ENCODE results near the gene LNP1.
A peak's percentile ranks its signal among the peaks of the same experiment; 100 is the strongest.

The LNP1 gene

DNA sequence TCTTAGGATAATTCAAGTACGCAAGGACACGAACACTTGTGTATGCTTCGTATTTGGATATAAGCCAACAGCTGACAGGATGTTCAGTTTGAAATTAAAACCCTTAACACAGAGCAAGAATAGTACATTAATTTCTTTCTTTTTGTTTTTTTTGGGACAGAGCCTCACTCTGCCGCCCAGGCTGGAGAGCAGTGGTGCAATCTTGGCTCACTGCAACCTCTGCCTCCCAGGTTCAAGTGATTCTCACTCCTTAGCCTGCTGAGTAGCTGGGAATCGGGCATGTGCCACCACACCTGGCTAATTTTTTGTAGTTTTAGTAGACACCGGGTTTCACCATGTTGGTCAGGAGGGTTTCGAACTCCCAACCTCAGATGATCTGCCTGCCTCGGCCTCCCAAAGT, 32.9 kb upstream of the LNP1 start:
- no peaks in the 10 kb centered on the region for H3K27me3 ChIP-seq (ENCODE audit: control insufficient read depth, insufficient read depth, low read length)
- no peak overlapping the region for H3K4me3 ChIP-seq (ENCODE audit: low read length)
- H3K4me2 ChIP-seq (ENCODE audit: low read length) = no peak overlapping the region
- H3K9ac ChIP-seq (ENCODE audit: low read depth, low read length) = no peak overlapping the region
- H3K9me3 ChIP-seq (replicated peaks; ENCODE audit: low read length) = no peaks in the 10 kb centered on the region
- H3K36me3 ChIP-seq (ENCODE audit: insufficient read depth, low read length) = peaks cover 76% of the 10 kb centered on the region
- no peaks in the 10 kb centered on the region for H3K4me1 ChIP-seq (ENCODE audit: control insufficient read depth, insufficient read depth, low read length)

GRCh38 chr3:100370756-100371155, 30.6 kb upstream of the LNP1 start:
- H3K4me3 ChIP-seq (ENCODE audit: low read length) = no peak overlapping the region
- no peaks in the 10 kb centered on the region for H3K9me3 ChIP-seq (replicated peaks; ENCODE audit: low read length)
- H3K36me3 ChIP-seq (ENCODE audit: insufficient read depth, low read length) = peaks cover 71% of the 10 kb centered on the region
- no peak overlapping the region for H3K4me2 ChIP-seq (ENCODE audit: low read length)
- no peak overlapping the region for H3K9ac ChIP-seq (ENCODE audit: low read depth, low read length)
- H3K27me3 ChIP-seq (ENCODE audit: control insufficient read depth, insufficient read depth, low read length) = no peaks in the 10 kb centered on the region
- H3K4me1 ChIP-seq (ENCODE audit: control insufficient read depth, insufficient read depth, low read length) = no peaks in the 10 kb centered on the region

- Histone ChIP-seq H3K4me2 (ENCODE audit: low read length) (no peak overlapping the region), H3K4me1 (ENCODE audit: control insufficient read depth, insufficient read depth, low read length) (no peaks in the 10 kb centered on the region), H3K9ac (ENCODE audit: low read depth, low read length) (no peak overlapping the region), H3K36me3 (ENCODE audit: insufficient read depth, low read length) (peaks cover 79% of the 10 kb centered on the region), H3K4me3 (ENCODE audit: low read length) (no peak overlapping the region), H3K9me3 (replicated peaks; ENCODE audit: low read length) (no peaks in the 10 kb centered on the region), H3K27me3 (ENCODE audit: control insufficient read depth, insufficient read depth, low read length) (no peaks in the 10 kb centered on the region)
Observed at GRCh38 chr3:100374521-100374920, 26.8 kb upstream of the LNP1 start.

DNA sequence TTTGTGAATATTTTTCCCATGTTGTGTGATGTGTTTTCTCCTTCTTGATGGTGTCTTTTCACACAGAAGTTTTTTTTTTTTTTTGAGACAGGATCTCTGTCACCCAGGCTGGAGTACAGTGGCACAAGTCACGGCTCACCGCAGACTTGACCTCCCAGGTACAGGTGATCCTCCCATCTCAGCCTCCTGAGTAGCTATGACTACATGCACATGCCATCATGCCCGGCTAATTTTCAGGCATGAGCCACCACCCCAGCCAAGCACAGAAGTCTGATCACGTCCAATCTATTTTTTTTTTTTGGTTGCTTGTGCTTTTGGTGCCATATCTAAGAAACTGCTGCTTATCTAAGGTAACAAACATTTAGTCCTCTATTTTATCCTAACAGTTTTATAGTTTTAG, 25.0 kb upstream of the LNP1 start:
- no peaks in the 10 kb centered on the region for H3K27me3 ChIP-seq (ENCODE audit: control insufficient read depth, insufficient read depth, low read length)
- no peak overlapping the region for H3K4me3 ChIP-seq (ENCODE audit: low read length)
- no peaks in the 10 kb centered on the region for H3K4me1 ChIP-seq (ENCODE audit: control insufficient read depth, insufficient read depth, low read length)
- H3K4me2 ChIP-seq (ENCODE audit: low read length) = no peak overlapping the region
- peaks cover 81% of the 10 kb centered on the region for H3K36me3 ChIP-seq (ENCODE audit: insufficient read depth, low read length)
- H3K9me3 ChIP-seq (replicated peaks; ENCODE audit: low read length) = no peaks in the 10 kb centered on the region
- H3K9ac ChIP-seq (ENCODE audit: low read depth, low read length) = no peak overlapping the region

GRCh38 chr3:100384733-100385525, 16.4 kb upstream of the LNP1 start:
- H3K4me3 ChIP-seq (ENCODE audit: low read length) = no peak overlapping the region
- peaks cover 3% of the 10 kb centered on the region for H3K9me3 ChIP-seq (replicated peaks; ENCODE audit: low read length)
- H3K27me3 ChIP-seq (ENCODE audit: control insufficient read depth, insufficient read depth, low read length) = no peaks in the 10 kb centered on the region
- H3K9ac ChIP-seq (ENCODE audit: low read depth, low read length) = peak overlapping the region; percentile 34
- H3K4me2 ChIP-seq (ENCODE audit: low read length) = peak overlapping the region; percentile 41
- H3K36me3 ChIP-seq (ENCODE audit: insufficient read depth, low read length) = peaks cover 42% of the 10 kb centered on the region
- H3K4me1 ChIP-seq (ENCODE audit: control insufficient read depth, insufficient read depth, low read length) = peaks cover 34% of the 10 kb centered on the region

DNA sequence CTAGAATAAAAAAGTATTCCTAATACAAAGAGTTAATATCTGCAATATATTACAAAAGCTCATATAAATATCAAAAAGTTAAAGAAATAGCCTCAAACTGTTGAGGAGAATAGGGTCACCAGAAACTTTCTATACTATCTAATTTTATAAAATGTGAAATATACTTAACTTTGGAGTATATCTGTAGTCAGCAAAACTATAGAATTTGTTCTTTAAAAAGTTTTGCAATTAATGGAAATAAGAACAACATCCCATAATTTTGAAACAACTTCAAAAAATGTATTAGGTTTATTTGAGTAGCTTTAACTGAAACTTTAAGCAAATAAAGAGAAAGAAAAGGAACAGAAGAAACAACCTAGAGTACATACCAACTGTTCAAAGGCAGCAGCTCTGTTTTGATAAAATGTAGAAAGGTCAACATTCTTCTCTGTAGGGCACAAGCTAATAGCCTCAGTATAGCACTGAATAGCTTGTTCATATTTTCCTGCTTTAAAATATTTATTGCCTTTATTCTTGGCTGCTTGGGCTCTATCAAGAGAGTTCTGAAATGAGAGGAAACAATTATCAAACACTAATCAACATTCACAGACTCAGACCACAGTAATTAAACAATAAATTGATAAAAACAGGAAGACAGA, 14.8 kb upstream of the LNP1 start:
- peaks cover 28% of the 10 kb centered on the region for H3K36me3 ChIP-seq (ENCODE audit: insufficient read depth, low read length)
- H3K4me1 ChIP-seq (ENCODE audit: control insufficient read depth, insufficient read depth, low read length) = peaks cover 34% of the 10 kb centered on the region
- peaks cover 3% of the 10 kb centered on the region for H3K9me3 ChIP-seq (replicated peaks; ENCODE audit: low read length)
- H3K9ac ChIP-seq (ENCODE audit: low read depth, low read length) = peak overlapping the region; percentile 39
- peak overlapping the region; percentile 68 for H3K4me2 ChIP-seq (ENCODE audit: low read length)
- H3K4me3 ChIP-seq (ENCODE audit: low read length) = no peak overlapping the region
- H3K27me3 ChIP-seq (ENCODE audit: control insufficient read depth, insufficient read depth, low read length) = no peaks in the 10 kb centered on the region

DNA sequence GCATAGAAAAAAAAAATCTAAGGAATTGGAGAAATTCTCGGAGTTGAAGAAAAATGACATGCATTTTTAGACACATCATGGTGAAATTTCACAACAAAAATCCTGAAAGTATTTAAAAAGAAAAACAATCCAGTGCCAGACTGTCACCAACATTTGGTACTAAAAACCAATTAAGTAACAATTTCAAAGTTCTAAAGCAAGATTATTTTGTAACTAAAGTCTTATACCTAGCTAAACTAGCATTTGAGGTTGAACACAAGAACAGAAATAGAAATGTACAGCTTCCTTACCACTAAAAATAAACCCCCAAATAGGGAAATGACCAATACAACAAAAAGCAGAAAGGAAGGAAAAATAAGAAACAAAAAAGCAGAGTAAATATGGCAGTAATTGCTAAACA, 12.3 kb upstream of the LNP1 start:
- peaks cover 3% of the 10 kb centered on the region for H3K9me3 ChIP-seq (replicated peaks; ENCODE audit: low read length)
- peaks cover 33% of the 10 kb centered on the region for H3K4me1 ChIP-seq (ENCODE audit: control insufficient read depth, insufficient read depth, low read length)
- H3K4me3 ChIP-seq (ENCODE audit: low read length) = no peak overlapping the region
- no peak overlapping the region for H3K4me2 ChIP-seq (ENCODE audit: low read length)
- H3K27me3 ChIP-seq (ENCODE audit: control insufficient read depth, insufficient read depth, low read length) = no peaks in the 10 kb centered on the region
- peaks cover 12% of the 10 kb centered on the region for H3K36me3 ChIP-seq (ENCODE audit: insufficient read depth, low read length)
- H3K9ac ChIP-seq (ENCODE audit: low read depth, low read length) = no peak overlapping the region

- peaks cover 14% of the 10 kb centered on the region for H3K4me1 ChIP-seq (ENCODE audit: control insufficient read depth, insufficient read depth, low read length)
- H3K27me3 ChIP-seq (ENCODE audit: control insufficient read depth, insufficient read depth, low read length) = no peaks in the 10 kb centered on the region
- H3K4me2 ChIP-seq (ENCODE audit: low read length) = no peak overlapping the region
- no peaks in the 10 kb centered on the region for H3K36me3 ChIP-seq (ENCODE audit: insufficient read depth, low read length)
- no peak overlapping the region for H3K4me3 ChIP-seq (ENCODE audit: low read length)
- no peak overlapping the region for H3K9ac ChIP-seq (ENCODE audit: low read depth, low read length)
- H3K9me3 ChIP-seq (replicated peaks; ENCODE audit: low read length) = no peaks in the 10 kb centered on the region
Observed at GRCh38 chr3:100395679-100396431, 5.5 kb upstream of the LNP1 start.

- H3K4me2 ChIP-seq (ENCODE audit: low read length) = no peak overlapping the region
- no peak overlapping the region for H3K9ac ChIP-seq (ENCODE audit: low read depth, low read length)
- no peaks in the 10 kb centered on the region for H3K27me3 ChIP-seq (ENCODE audit: control insufficient read depth, insufficient read depth, low read length)
- no peaks in the 10 kb centered on the region for H3K36me3 ChIP-seq (ENCODE audit: insufficient read depth, low read length)
- H3K4me1 ChIP-seq (ENCODE audit: control insufficient read depth, insufficient read depth, low read length) = peaks cover 14% of the 10 kb centered on the region
- no peaks in the 10 kb centered on the region for H3K9me3 ChIP-seq (replicated peaks; ENCODE audit: low read length)
- H3K4me3 ChIP-seq (ENCODE audit: low read length) = no peak overlapping the region
Observed at GRCh38 chr3:100396967-100397366, 4.4 kb upstream of the LNP1 start.

GRCh38 chr3:100399341-100400071, 1.8 kb upstream of the LNP1 start:
- Histone ChIP-seq H3K9ac (ENCODE audit: low read depth, low read length) (peak overlapping the region; percentile 90), H3K4me2 (ENCODE audit: low read length) (peak overlapping the region; percentile 95), H3K27me3 (ENCODE audit: control insufficient read depth, insufficient read depth, low read length) (no peaks in the 10 kb centered on the region), H3K9me3 (replicated peaks; ENCODE audit: low read length) (no peaks in the 10 kb centered on the region), H3K4me3 (ENCODE audit: low read length) (peak overlapping the region; percentile 85), H3K36me3 (ENCODE audit: insufficient read depth, low read length) (no peaks in the 10 kb centered on the region), H3K4me1 (ENCODE audit: control insufficient read depth, insufficient read depth, low read length) (peaks cover 27% of the 10 kb centered on the region)

- peak overlapping the region; percentile 95 for H3K4me2 ChIP-seq (ENCODE audit: low read length)
- H3K36me3 ChIP-seq (ENCODE audit: insufficient read depth, low read length) = no peaks in the 10 kb centered on the region
- peaks cover 27% of the 10 kb centered on the region for H3K4me1 ChIP-seq (ENCODE audit: control insufficient read depth, insufficient read depth, low read length)
- peak overlapping the region; percentile 90 for H3K9ac ChIP-seq (ENCODE audit: low read depth, low read length)
- peak overlapping the region; percentile 85 for H3K4me3 ChIP-seq (ENCODE audit: low read length)
- no peaks in the 10 kb centered on the region for H3K27me3 ChIP-seq (ENCODE audit: control insufficient read depth, insufficient read depth, low read length)
- no peaks in the 10 kb centered on the region for H3K9me3 ChIP-seq (replicated peaks; ENCODE audit: low read length)
Observed at GRCh38 chr3:100400419-100400779, 940 bp upstream of the LNP1 start.
